ENCODE measurements around the gene RIPOR3. TPM values are rescaled to one million over a fixed set of nuclear protein-coding genes. Genes with fewer than 3 reads are reported as not detected.
"Not testable (repeated sequence)": the region's sequence is repeated elsewhere in the genome, so short reads cannot be mapped to it uniquely, and the experiment has no call there.

RIPOR3 gene
- total and polyA plus RNA-seq, 2 donors from 2014 or later, result 10.5 to 14.6 TPM

DNA sequence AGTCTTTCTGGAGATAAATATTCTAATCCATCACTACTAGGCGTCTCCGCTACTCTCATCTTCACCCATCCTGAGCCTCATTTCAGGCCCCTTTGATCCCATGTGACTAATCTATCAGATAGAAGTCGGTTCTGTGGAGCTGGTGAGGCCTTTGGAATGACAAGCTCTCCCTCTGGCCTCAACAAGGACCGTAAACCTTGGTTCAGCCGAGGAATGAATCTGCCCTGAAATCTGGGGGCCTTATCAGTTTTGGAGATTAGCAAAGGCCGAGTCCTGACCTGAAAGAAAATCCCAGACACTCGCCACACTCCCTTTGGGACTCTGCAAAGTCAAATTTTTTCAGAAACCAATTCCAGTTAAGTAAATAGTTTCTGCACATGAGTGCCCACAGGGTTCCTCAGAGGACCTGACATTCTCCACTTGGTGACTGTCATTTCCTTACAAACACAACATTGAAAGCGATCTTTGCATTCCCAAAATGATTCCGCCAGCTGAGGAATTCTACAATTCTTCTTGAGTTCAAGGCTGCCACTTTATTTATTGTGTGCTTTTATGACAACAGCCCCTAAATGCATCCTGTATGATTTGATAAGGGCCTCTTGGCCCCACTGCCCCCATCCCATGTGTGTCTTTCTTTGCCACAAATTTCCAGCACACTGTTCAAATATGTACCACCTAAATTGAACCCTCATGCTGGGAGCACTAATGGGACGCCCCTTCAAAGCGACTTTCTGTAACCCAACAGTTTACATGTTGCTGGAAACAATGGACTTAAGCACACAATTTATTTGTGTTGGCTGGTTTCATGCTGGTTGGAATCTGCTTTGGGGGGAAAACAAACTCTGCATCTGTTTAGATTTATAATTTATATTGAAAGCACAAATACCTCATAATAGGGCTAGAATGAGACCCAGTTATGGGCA, 10.0 kb upstream of the RIPOR3 start:
- H3K9ac ChIP-seq (ENCODE audit: low read length in 3 of 3), result no peak overlapping the region
- DNase-seq (peak in 3 of 5 donors; percentile 43 to 75 (median 71)), FAIRE-seq (no peak)
- peaks cover 0 to 3% (median 2%) of the 10 kb centered on the region in 3 donors for H3K4me1 ChIP-seq (ENCODE audit: control insufficient read depth in 2 of 3, insufficient read depth in 2 of 3, low read depth in 1 of 3, low read length in 3 of 3)
- no peaks in the 10 kb centered on the region for H3K27me3 ChIP-seq (ENCODE audit: control insufficient read depth, insufficient read depth, low read length)
- H3K9me3 ChIP-seq (ENCODE audit: control insufficient read depth in 2 of 3, insufficient read depth in 1 of 3, low read length in 3 of 3), result no peaks in the 10 kb centered on the region
- intact Hi-C loops (cut with DNase I), result no loop called here
- H3K27ac ChIP-seq (ENCODE audit: low read depth in 2 of 2, low read length in 2 of 2), result no peak overlapping the region
- TF ChIP-seq, protein P1, sequence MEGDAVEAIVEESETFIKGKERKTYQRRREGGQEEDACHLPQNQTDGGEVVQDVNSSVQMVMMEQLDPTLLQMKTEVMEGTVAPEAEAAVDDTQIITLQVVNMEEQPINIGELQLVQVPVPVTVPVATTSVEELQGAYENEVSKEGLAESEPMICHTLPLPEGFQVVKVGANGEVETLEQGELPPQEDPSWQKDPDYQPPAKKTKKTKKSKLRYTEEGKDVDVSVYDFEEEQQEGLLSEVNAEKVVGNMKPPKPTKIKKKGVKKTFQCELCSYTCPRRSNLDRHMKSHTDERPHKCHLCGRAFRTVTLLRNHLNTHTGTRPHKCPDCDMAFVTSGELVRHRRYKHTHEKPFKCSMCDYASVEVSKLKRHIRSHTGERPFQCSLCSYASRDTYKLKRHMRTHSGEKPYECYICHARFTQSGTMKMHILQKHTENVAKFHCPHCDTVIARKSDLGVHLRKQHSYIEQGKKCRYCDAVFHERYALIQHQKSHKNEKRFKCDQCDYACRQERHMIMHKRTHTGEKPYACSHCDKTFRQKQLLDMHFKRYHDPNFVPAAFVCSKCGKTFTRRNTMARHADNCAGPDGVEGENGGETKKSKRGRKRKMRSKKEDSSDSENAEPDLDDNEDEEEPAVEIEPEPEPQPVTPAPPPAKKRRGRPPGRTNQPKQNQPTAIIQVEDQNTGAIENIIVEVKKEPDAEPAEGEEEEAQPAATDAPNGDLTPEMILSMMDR (IDR thresholded peaks at IDR 0.05; ENCODE audit: borderline replicate concordance, extremely low read depth, insufficient read depth), result no peak
- H3K36me3 ChIP-seq (ENCODE audit: control insufficient read depth in 2 of 3, insufficient read depth in 3 of 3, low read length in 3 of 3), result no peaks in the 10 kb centered on the region
- H3K4me3 ChIP-seq (ENCODE audit: low read length in 3 of 3), result no peak overlapping the region

DNA sequence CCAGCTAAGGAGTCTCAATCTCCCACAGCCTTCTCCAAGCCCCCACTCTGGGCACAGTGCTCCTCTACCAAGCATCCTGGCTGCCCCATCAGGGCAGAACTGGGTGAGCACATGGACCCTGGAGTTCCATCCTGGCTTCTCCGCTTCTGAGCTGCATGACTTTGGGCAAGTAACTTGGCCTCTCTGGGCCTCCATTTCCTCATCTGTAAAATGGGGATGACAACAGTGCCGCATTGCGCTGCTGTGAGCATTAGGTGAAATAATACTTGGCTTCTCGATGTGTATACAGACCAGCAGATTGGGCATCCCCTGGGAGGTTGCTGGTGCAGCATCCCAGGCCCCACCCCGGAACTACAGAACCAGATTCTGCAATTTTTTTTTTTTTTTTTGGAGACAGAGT, 8.3 kb upstream of the RIPOR3 start:
- TF ChIP-seq, protein P1 (IDR thresholded peaks at IDR 0.05; ENCODE audit: borderline replicate concordance, extremely low read depth, insufficient read depth), result no peak
- no peaks in the 10 kb centered on the region for H3K36me3 ChIP-seq (ENCODE audit: control insufficient read depth in 2 of 3, insufficient read depth in 3 of 3, low read length in 3 of 3)
- DNase-seq (no peak), FAIRE-seq (no peak)
- intact Hi-C loops (cut with DNase I), result no loop called here
- no peak overlapping the region for H3K4me3 ChIP-seq (ENCODE audit: low read length in 3 of 3)
- no peaks in the 10 kb centered on the region for H3K9me3 ChIP-seq (ENCODE audit: control insufficient read depth in 2 of 3, insufficient read depth in 1 of 3, low read length in 3 of 3)
- H3K27me3 ChIP-seq (ENCODE audit: control insufficient read depth, insufficient read depth, low read length), result no peaks in the 10 kb centered on the region
- no peak overlapping the region for H3K27ac ChIP-seq (ENCODE audit: low read depth in 2 of 2, low read length in 2 of 2)
- H3K4me1 ChIP-seq (ENCODE audit: control insufficient read depth in 2 of 3, insufficient read depth in 2 of 3, low read depth in 1 of 3, low read length in 3 of 3), result peaks cover 0 to 6% (median 3%) of the 10 kb centered on the region in 3 donors
- no peak overlapping the region for H3K9ac ChIP-seq (ENCODE audit: low read length in 3 of 3)

DNA sequence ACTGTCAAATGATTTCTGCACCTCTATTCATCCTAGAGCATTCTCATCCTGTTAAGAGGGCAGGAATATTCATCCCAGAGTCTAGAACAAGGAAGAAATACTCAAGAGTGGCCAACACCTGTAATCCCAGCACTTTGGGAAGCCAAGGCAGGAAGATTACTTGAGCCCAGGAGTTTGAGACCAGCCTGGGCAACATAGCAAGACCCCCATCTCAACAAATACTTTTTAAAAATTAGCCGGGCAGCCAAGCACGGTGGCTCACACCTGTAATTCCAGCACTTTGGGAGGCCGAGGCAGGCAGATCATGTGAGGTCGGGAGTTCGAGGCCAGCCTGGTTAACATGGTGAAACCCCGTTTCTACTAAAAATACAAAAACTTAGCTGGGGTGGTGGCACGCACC, 6.9 kb upstream of the RIPOR3 start:
- intact Hi-C loops (cut with DNase I); FAIRE-seq; H3K4me3 ChIP-seq (ENCODE audit: low read length in 3 of 3): not testable (repeated sequence)

DNA sequence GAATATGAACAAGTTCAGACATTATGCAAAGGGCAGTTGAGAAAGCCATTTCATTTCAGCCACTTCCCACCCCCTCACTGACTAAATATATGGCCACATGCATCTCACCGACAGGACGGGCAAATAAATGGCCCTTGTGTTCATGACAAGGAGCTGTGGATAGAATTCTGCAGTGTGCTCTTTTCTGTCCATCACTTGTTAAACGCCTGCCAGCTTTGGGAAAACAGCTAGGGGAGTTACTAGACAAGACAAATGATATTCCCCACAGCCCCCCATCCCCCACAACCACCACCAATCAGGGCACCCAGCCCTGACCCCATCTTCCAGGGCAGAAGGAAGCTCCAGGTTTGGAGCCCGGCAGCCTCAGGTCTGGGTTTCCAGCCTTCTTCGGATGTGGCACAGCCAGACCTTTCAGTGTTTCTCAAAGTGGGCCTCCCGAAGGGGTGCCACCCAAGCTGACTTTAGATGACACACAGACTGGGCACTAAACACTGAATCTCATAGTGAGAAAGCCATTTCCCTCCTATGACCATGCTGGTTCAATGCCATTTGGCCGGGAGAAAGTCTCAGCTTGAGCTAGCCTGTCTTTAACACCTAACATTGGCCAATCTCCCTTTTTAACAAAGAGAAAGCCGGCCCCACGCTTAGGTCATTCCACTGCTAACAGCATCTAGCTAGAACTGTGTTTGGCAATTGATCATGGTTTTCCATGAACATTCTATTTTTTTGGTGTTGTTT, 4.0 kb upstream of the RIPOR3 start:
- no peaks in the 10 kb centered on the region for H3K27me3 ChIP-seq (ENCODE audit: control insufficient read depth, insufficient read depth, low read length)
- peaks cover 0 to 7% (median 0%) of the 10 kb centered on the region in 3 donors for H3K4me1 ChIP-seq (ENCODE audit: control insufficient read depth in 2 of 3, insufficient read depth in 2 of 3, low read depth in 1 of 3, low read length in 3 of 3)
- peak in 3 of 5 donors; percentile 37 to 62 (median 56) for DNase-seq
- H3K4me3 ChIP-seq (ENCODE audit: low read length in 3 of 3), result no peak overlapping the region
- no peaks in the 10 kb centered on the region for H3K36me3 ChIP-seq (ENCODE audit: control insufficient read depth in 2 of 3, insufficient read depth in 3 of 3, low read length in 3 of 3)
- no peaks in the 10 kb centered on the region for H3K9me3 ChIP-seq (ENCODE audit: control insufficient read depth in 2 of 3, insufficient read depth in 1 of 3, low read length in 3 of 3)
- no peak overlapping the region for H3K27ac ChIP-seq (ENCODE audit: low read depth in 2 of 2, low read length in 2 of 2)
- TF ChIP-seq, protein P1 (IDR thresholded peaks at IDR 0.05; ENCODE audit: borderline replicate concordance, extremely low read depth, insufficient read depth), result no peak
- intact Hi-C loops (cut with DNase I), result no loop called here
- no peak overlapping the region for H3K9ac ChIP-seq (ENCODE audit: low read length in 3 of 3)
- no peak for FAIRE-seq

More for the DNA sequence above, 6.9 kb upstream of the RIPOR3 start:
- DNase-seq; H3K27me3 ChIP-seq (ENCODE audit: control insufficient read depth, insufficient read depth, low read length); H3K9ac ChIP-seq (ENCODE audit: low read length in 3 of 3); H3K9me3 ChIP-seq (ENCODE audit: control insufficient read depth in 2 of 3, insufficient read depth in 1 of 3, low read length in 3 of 3); H3K27ac ChIP-seq (ENCODE audit: low read depth in 2 of 2, low read length in 2 of 2); H3K4me1 ChIP-seq (ENCODE audit: control insufficient read depth in 2 of 3, insufficient read depth in 2 of 3, low read depth in 1 of 3, low read length in 3 of 3); H3K36me3 ChIP-seq (ENCODE audit: control insufficient read depth in 2 of 3, insufficient read depth in 3 of 3, low read length in 3 of 3): not testable (repeated sequence)

All from kidney (tissue), 14 donors.